ENCODE measurements around the gene TMEM120A. TPM values are rescaled to one million over a fixed set of nuclear protein-coding genes. Genes with fewer than 3 reads are reported as not detected.

TMEM120A gene
- total RNA-seq, 1 donor from 2014 or later: 21.6 TPM

DNA sequence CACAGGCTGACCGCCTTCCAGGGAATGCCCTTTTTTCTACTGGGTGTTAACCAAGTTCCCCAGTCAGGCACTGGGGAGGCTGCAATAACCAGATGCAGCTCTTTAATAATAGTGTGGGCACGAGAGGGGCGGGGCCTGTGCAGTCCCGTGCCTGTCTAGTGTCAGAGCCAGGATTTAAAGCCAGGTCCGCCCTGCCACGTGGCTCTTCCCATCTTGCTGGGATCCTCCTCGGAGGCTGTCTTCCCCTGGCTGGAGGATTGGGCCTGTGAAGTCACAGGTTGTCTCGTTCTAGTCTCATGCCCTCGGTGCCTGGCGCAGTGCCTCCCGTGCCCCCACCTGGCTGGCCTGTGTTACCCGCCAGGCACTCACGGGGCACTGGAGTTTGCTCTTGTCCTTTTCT is 25.2 kb downstream of the TMEM120A start:
- peak; percentile 23 for FAIRE-seq
- Histone ChIP-seq H3K36me3 (ENCODE audit: control insufficient read depth, insufficient read depth, low read length) (peaks cover 6% of the 10 kb centered on the region), H3K4me3 (ENCODE audit: low read depth, low read length) (no peak overlapping the region), H3K27me3 (ENCODE audit: control insufficient read depth, insufficient read depth, low read length) (no peaks in the 10 kb centered on the region)
- TF ChIP-seq, protein P1, sequence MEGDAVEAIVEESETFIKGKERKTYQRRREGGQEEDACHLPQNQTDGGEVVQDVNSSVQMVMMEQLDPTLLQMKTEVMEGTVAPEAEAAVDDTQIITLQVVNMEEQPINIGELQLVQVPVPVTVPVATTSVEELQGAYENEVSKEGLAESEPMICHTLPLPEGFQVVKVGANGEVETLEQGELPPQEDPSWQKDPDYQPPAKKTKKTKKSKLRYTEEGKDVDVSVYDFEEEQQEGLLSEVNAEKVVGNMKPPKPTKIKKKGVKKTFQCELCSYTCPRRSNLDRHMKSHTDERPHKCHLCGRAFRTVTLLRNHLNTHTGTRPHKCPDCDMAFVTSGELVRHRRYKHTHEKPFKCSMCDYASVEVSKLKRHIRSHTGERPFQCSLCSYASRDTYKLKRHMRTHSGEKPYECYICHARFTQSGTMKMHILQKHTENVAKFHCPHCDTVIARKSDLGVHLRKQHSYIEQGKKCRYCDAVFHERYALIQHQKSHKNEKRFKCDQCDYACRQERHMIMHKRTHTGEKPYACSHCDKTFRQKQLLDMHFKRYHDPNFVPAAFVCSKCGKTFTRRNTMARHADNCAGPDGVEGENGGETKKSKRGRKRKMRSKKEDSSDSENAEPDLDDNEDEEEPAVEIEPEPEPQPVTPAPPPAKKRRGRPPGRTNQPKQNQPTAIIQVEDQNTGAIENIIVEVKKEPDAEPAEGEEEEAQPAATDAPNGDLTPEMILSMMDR (IDR thresholded peaks at IDR 0.05; ENCODE audit: insufficient read depth, low read length, severe bottlenecking): no peak
- no peak for DNase-seq (ENCODE audit: low read depth)

DNA sequence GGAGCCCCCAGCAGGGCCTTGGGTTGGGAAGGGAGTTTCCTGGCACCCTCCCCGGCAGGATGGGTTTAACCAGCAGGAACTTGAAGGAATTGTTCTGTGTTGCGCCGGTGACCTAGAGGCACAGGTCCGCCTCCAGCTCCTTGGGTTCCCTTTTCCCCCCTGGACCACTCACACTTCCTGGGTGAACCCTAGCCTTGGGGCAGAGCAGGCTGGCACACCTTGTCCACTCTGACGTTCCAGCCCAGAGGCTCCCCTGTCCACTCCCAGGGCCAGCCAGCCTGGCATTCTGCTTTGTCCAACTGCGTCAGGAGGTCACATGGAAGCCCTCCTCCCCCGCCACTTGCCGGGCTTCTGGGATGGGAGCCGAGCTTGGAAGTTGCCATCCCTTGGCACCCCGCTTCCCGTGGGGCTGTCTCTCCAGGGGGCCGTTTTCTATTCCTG is 25.8 kb downstream of the TMEM120A start:
- FAIRE-seq (no peak), DNase-seq (ENCODE audit: low read depth) (no peak)
- H3K36me3 ChIP-seq (ENCODE audit: control insufficient read depth, insufficient read depth, low read length): peaks cover 6% of the 10 kb centered on the region
- TF ChIP-seq, protein P1 (IDR thresholded peaks at IDR 0.05; ENCODE audit: insufficient read depth, low read length, severe bottlenecking): no peak
- no peaks in the 10 kb centered on the region for H3K27me3 ChIP-seq (ENCODE audit: control insufficient read depth, insufficient read depth, low read length)
- H3K4me3 ChIP-seq (ENCODE audit: low read depth, low read length): no peak overlapping the region

DNA sequence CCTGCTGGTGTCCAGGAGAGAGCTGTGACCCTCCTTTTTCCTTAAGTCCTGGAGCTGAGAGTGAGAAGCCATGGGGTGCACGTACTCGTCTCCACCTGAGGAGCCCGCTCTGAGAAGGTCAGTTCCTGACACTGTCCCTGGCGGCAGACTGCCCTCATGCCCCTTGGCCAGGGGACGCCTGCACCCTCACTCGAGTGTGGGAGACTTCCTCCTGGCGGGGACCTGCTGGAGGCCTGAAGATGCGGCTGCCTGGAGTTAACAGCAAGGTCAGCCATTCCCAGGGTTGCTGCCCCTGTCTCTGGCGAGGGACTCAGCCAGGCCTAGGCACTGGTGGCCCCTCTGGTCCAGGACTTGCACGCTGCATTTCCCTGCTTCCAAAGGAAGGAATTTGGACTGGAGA is 26.4 kb downstream of the TMEM120A start:
- TF ChIP-seq, protein P1 (IDR thresholded peaks at IDR 0.05; ENCODE audit: insufficient read depth, low read length, severe bottlenecking): no peak
- Histone ChIP-seq H3K36me3 (ENCODE audit: control insufficient read depth, insufficient read depth, low read length) (peaks cover 6% of the 10 kb centered on the region), H3K4me3 (ENCODE audit: low read depth, low read length) (no peak overlapping the region), H3K27me3 (ENCODE audit: control insufficient read depth, insufficient read depth, low read length) (no peaks in the 10 kb centered on the region)
- FAIRE-seq (no peak), DNase-seq (ENCODE audit: low read depth) (no peak)

DNA sequence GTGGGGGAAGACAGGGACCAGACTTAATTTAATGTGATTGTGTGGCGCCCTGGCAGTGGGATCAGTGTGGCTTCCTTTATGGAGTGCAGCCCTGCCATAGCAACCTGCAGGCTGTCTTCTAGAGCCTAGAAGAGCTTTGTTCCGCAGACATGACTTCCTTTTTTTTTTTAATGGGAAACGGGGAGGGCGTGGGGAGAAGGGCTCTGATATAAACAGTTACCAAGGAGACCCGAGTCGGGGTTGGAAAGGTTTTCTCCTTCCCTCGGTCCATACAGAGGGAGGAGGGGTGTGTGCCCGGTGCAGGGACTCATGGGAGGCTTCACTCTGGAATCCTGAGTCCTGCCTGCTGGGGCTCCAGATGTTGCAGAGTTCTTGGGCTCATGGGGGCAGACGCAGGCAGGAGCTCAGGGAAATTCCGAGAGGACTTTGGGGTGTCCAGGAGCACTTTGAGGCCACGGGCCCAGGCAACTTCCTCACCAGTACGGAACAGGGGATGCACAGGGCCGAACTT is 26.9 kb downstream of the TMEM120A start:
- TF ChIP-seq, protein P1 (IDR thresholded peaks at IDR 0.05; ENCODE audit: insufficient read depth, low read length, severe bottlenecking): no peak
- no peak for FAIRE-seq
- H3K27me3 ChIP-seq (ENCODE audit: control insufficient read depth, insufficient read depth, low read length): no peaks in the 10 kb centered on the region
- DNase-seq (ENCODE audit: low read depth): no peak
- H3K4me3 ChIP-seq (ENCODE audit: low read depth, low read length): no peak overlapping the region
- peaks cover 6% of the 10 kb centered on the region for H3K36me3 ChIP-seq (ENCODE audit: control insufficient read depth, insufficient read depth, low read length)

DNA sequence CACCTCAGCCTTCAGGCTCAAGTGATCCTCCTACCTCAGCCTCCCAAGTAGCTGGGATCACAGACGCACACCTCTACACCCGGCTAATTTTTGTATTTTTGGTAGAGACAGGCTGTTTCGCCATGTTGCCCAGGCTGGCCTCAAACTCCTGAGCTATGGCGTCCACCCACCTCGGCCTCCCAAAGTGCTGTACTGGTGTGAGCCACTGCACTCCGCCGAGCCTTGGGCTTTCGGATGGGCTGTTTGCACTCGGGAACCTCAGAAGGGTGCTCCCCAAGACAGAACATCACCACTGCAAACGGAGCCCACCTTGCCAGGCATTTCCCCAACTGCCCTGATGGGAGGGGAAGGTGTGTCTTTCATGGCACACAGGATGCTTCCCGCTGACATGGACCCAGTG is 27.3 kb downstream of the TMEM120A start:
- H3K27me3 ChIP-seq (ENCODE audit: control insufficient read depth, insufficient read depth, low read length): no peaks in the 10 kb centered on the region
- TF ChIP-seq, protein P1 (IDR thresholded peaks at IDR 0.05; ENCODE audit: insufficient read depth, low read length, severe bottlenecking): no peak
- no peak for FAIRE-seq
- H3K4me3 ChIP-seq (ENCODE audit: low read depth, low read length): no peak overlapping the region
- peaks cover 4% of the 10 kb centered on the region for H3K36me3 ChIP-seq (ENCODE audit: control insufficient read depth, insufficient read depth, low read length)
- DNase-seq (ENCODE audit: low read depth): no peak
